Heart right ventricle (tissue), 16 donors: ENCODE data around the gene CERS3. TPM values are rescaled to one million over a fixed set of nuclear protein-coding genes. Genes with fewer than 3 reads are reported as not detected.
"Not testable (repeated sequence)": the region's sequence is repeated elsewhere in the genome, so short reads cannot be mapped to it uniquely, and the experiment has no call there.

Source experiments
- ATAC-seq, 8 donors: fragments of 200-7000 bp; cut with Tn5 transposase; one replicate each; pipeline ENCODE4 v1.9.1; 2020; ENCODE audit warnings: mild to moderate bottlenecking in 8 of 8, moderate library complexity in 8 of 8, moderate number of reproducible peaks in 1 of 8
- DNase-seq, 2 donors: peaks; one replicate each; pipeline ENCODE4 v3.0.0-alpha.2; 2020
- H3K27ac ChIP-seq, 10 donors: fragments of 200-600 bp; sonication (generic) in 2 of 10; one replicate each; pipeline versions ENCODE4 v1.5.0 to v1.8.0; 2020 to 2022; ENCODE audit warnings: mild to moderate bottlenecking in 3 of 10
- H3K27me3 ChIP-seq, 7 donors: fragments of 200-600 bp; one replicate each; pipeline ENCODE4 v1.8.0; 2021 to 2022; ENCODE audit warnings: mild to moderate bottlenecking in 2 of 7
- H3K36me3 ChIP-seq, 9 donors: fragments of 200-600 bp; sonication (generic) in 1 of 9; one replicate each; pipeline versions ENCODE4 v1.5.0 to v1.8.0; 2020 to 2022; ENCODE audit warnings: mild to moderate bottlenecking in 2 of 9
- H3K4me1 ChIP-seq, 9 donors: fragments of 200-600 bp; sonication (generic) in 1 of 9; one replicate each; pipeline versions ENCODE4 v1.5.0 to v1.8.0; 2020 to 2022; ENCODE audit warnings: mild to moderate bottlenecking in 4 of 9
- H3K4me3 ChIP-seq, 10 donors: fragments of 200-600 bp; sonication (generic) in 2 of 10; one replicate each; pipeline versions ENCODE4 v1.5.0 to v1.8.0; 2020 to 2022; ENCODE audit warnings: mild to moderate bottlenecking in 7 of 10, moderate library complexity in 2 of 10
- H3K9me3 ChIP-seq, 11 donors: fragments of 200-600 bp in 10 of 11; sonication (generic) in 2 of 11; one replicate each; pipeline versions ENCODE4 v1.5.0 to v1.8.0; 2013 to 2022; ENCODE audit warnings: mild to moderate bottlenecking in 2 of 11, control low read depth in 1 of 11, moderate library complexity in 1 of 11
- WGBS, 2 donors: extraction: QIAGEN DNeasy Blood & Tissue Kit; methylation state at CpG; one replicate each; pipeline ENCODE4 v1.1.7; 2013; ENCODE audit warnings: inconsistent platforms in 1 of 2; 5-methylcytosine and 5-hydroxymethylcytosine counted together
- intact Hi-C, 10 donors: fragments of 100-400 bp; cut with DNase I; formaldehyde crosslinking; loops; one replicate each; pipeline versions ENCODE4 v1.11.1 to v1.14.2; 2022
- polyA plus RNA-seq, 2 donors: library from polyadenylated mRNA; stranded (reverse); fragments of 200-250 nt; gene quantifications; one replicate each; pipeline ENCODE4 v1.2.3, GENCODE V29; 2013
- total RNA-seq, 10 donors: library from RNA; stranded (reverse); fragmentation: NEBNext Ultra II Directional in 3 of 10; extraction: Animal tissue kit (Norgen Biotek cat#: 25700) in 3 of 10; gene quantifications; one replicate each; pipeline versions ENCODE4 v1.2.1 to v1.2.4, GENCODE V29; 2021 to 2023
- TF ChIP-seq, protein P1 (sequence below), 9 donors: fragments of 200-600 bp; sonication (generic) in 2 of 9; IDR thresholded peaks; one replicate each; pipeline versions ENCODE4 v1.5.0 to v1.8.0; 2021 to 2022; ENCODE audit warnings: antibody characterized with exemption in 9 of 9, mild to moderate bottlenecking in 5 of 9, moderate library complexity in 1 of 9
- donor health status: Arrhythmogenic right ventricular cardiomyopathy.
- donor health status: ischemic (EF 13 %, LVEDD 7.1; RV severe dilation, severe dysfunction).
- donor health status: healthy with polysubstance abuse.
- donor health status: DM: no; HTN: yes; CAD: no.
- donor health status: DM: no; HTN: no; CAD: no.
- donor health status: ischemic (EF 25% LVEDD 6.9; RV normal size, moderate dysfunction).
- donor health status: ischemic (EF 25% LVEDD 5.7; RV mildly dilated, moderate dysfunction).
- donor health status: healthy.
- donor health status: DM: yes; HTN: yes; CAD: no.
- donor health status: Ischemic cardiomyopathy.
- donor health status: ischemic (EF 35%, LVEDD 5.7; RV mildly dilated, moderate dysfunction).
- donor health status: nonischemic (EF 11% LVEDD 7.7; RV severe dilation, severe dysfunction).
- donor health status: DM: yes; HTN: yes; CAD: no.
- donor health status: PGD.
- donor health status: ischemic (EF 29% LVEDD 5.4; RV normal size, mild dysfunction).
- donor health status: nonischemic (EF 23%, LVEDD 6.1; RV moderate dilation, normal function).

Gene CERS3
- total and polyA plus RNA-seq, 12 donors, result 0.03 TPM; not detected in 11

- TF ChIP-seq, protein P1, sequence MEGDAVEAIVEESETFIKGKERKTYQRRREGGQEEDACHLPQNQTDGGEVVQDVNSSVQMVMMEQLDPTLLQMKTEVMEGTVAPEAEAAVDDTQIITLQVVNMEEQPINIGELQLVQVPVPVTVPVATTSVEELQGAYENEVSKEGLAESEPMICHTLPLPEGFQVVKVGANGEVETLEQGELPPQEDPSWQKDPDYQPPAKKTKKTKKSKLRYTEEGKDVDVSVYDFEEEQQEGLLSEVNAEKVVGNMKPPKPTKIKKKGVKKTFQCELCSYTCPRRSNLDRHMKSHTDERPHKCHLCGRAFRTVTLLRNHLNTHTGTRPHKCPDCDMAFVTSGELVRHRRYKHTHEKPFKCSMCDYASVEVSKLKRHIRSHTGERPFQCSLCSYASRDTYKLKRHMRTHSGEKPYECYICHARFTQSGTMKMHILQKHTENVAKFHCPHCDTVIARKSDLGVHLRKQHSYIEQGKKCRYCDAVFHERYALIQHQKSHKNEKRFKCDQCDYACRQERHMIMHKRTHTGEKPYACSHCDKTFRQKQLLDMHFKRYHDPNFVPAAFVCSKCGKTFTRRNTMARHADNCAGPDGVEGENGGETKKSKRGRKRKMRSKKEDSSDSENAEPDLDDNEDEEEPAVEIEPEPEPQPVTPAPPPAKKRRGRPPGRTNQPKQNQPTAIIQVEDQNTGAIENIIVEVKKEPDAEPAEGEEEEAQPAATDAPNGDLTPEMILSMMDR (IDR thresholded peaks at IDR 0.05), result no peak
- H3K36me3 ChIP-seq, result no peaks in the 10 kb centered on the region
- DNase-seq (no peak), ATAC-seq (no peak)
- H3K9me3 ChIP-seq, result peaks cover 0 to 72% (median 32%) of the 10 kb centered on the region in 11 donors
- H3K27me3 ChIP-seq, result no peaks in the 10 kb centered on the region
- H3K27ac ChIP-seq, result no peak overlapping the region
- H3K4me3 ChIP-seq, result no peak overlapping the region
- intact Hi-C loops, result no loop called here
- H3K4me1 ChIP-seq, result no peaks in the 10 kb centered on the region
- 77 to 85% methylated on average over 1 of the region's 1 CpG for WGBS, 2 donors
These were observed 71.5 kb downstream of the CERS3 start for GRCh38 chr15:100457201-100457600.

GRCh38 chr15:100454148-100454547 is 74.6 kb downstream of the CERS3 start:
- H3K36me3 ChIP-seq, result no peaks in the 10 kb centered on the region
- ATAC-seq (no peak), DNase-seq (no peak)
- H3K27me3 ChIP-seq, result no peaks in the 10 kb centered on the region
- H3K4me3 ChIP-seq, result no peak overlapping the region
- intact Hi-C loops, result no loop called here
- 55 to 56% methylated on average over 2 of the region's 2 CpGs for WGBS, 2 donors
- no peaks in the 10 kb centered on the region for H3K4me1 ChIP-seq
- peaks cover 0 to 90% (median 38%) of the 10 kb centered on the region in 11 donors for H3K9me3 ChIP-seq
- no peak overlapping the region for H3K27ac ChIP-seq
- TF ChIP-seq, protein P1 (IDR thresholded peaks at IDR 0.05), result no peak

DNA sequence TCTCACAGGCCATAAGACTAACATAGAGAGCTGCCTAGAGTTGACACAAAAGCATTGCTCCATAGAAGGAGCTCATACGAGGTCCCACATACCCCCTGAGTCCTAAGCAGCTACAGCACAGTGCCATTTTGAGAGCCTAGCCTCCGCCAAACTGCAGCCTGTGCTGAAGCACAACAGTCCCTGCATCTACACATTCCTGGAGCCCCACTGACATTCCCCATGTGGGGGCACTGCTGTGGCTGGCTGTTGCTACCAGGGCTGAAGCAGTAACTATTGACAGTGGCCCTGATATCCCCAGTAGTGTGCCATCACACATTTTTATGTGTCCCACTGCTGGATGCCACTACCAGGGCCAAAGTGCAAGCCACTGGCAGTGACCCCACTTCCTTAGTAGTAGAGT is 80.3 kb downstream of the CERS3 start:
- 85% methylated on average over 2 of the region's 2 CpGs for WGBS, 2 donors
- Histone ChIP-seq H3K27me3 (no peaks in the 10 kb centered on the region), H3K27ac (no peak overlapping the region), H3K4me3 (no peak overlapping the region), H3K4me1 (no peaks in the 10 kb centered on the region), H3K36me3 (no peaks in the 10 kb centered on the region), H3K9me3 (peaks cover 0 to 35% (median 6%) of the 10 kb centered on the region in 11 donors)
- no peak for ATAC-seq
- no peak for DNase-seq
- TF ChIP-seq, protein P1 (IDR thresholded peaks at IDR 0.05), result no peak
- intact Hi-C loops, result loop anchor here in 2 of 10 donors (10.0 kb wide), 1 partner anchor 626 kb away; no protein-coding TSS in a partner anchor

GRCh38 chr15:100441063-100441462 is 87.7 kb downstream of the CERS3 start:
- H3K27me3 ChIP-seq, DNase-seq, H3K9me3 ChIP-seq, H3K36me3 ChIP-seq, H3K27ac ChIP-seq, H3K4me1 ChIP-seq, ATAC-seq, H3K4me3 ChIP-seq: not testable (repeated sequence)
- WGBS, 2 donors, result 76 to 88% methylated on average over 11 of the region's 11 CpGs
- intact Hi-C loops, result loop anchor here in 2 of 10 donors (10.0 kb wide), 1 partner anchor 634 kb away; no protein-coding TSS in a partner anchor

DNA sequence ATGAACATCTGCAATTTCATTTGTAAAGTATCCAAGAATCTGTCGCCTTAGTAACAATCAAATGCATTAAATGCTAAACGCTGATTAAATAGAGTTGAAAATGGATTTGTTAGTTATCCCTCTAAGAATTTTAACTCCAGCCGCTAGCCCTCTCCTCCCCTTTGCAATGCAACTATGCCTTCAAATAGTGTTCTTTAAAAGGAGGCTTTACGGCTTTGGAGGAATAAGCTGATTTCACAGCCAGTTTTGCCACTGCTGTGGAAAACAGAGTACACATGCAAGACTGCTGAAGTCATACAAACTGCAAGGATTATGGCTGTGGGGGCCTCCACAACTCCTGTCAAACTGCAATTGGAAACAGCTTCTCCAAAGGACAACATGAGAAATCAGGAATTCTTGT is 89.2 kb downstream of the CERS3 start:
- Histone ChIP-seq H3K4me1 (peaks cover 0 to 7% (median 0%) of the 10 kb centered on the region in 9 donors), H3K9me3 (no peaks in the 10 kb centered on the region), H3K4me3 (no peak overlapping the region), H3K27me3 (no peaks in the 10 kb centered on the region), H3K27ac (no peak overlapping the region), H3K36me3 (no peaks in the 10 kb centered on the region)
- TF ChIP-seq, protein P1 (IDR thresholded peaks at IDR 0.05), result no peak
- DNase-seq (no peak), ATAC-seq (no peak)
- intact Hi-C loops, result no loop called here
- 71 to 82% methylated on average over 4 of the region's 4 CpGs for WGBS, 2 donors
